ENCODE results near the gene NQO2.

DNA sequence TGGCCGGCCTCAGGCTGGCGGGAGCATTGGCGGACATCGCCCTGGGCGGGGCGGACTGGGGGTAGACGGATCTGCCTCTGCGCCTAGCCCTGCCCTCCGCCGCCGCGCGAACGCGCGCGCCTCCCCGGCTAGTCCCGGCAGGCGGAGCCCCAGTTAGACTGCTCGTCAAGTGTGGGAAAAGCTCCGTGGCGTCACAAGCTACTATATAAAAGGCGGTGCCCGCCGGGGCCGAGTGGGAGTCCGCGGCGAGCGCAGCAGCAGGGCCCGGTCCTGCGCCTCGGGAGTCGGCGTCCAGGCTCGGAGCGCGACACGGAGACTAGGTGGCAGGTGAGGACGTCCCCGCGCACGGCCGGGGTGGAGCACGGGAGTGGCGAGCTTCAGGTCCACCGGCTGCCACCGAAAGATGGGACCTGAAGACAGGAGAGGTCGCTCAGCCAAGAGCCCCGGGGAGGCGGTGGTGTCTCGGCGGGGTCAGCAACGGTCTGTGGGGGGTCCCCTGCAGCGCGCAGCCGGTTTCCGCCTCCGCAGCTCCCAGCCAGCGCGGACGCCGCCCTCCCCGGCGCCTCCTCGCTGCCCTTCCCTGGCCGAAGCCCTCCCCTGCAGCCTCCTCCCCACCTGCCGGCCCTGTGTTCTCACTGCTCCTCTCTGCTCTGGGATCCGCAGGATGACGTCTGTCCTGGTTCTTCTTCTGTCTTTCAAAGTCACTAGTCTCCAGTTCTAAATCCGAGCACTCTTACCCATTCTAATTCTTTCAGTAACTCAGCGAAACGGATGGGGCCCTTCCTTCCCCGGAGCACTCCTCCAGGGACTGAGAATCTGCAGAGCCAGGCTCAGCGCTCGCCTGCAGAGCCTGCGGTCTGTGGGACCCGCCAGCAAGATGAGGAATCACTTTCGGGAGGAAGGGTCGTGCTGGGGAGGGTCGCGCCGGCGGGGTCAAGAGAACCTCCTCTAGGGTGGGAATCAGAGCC lies 64.3 kb downstream of the NQO2 start:
- TF ChIP-seq POLR2A (IDR thresholded peaks at IDR 0.05; ENCODE audit: low read depth, low read length) (no peak), POLR2AphosphoS5 (IDR thresholded peaks at IDR 0.05; ENCODE audit: low read depth, low read length) (no peak)
